Fibroblast of villous mesenchyme (primary cell): ENCODE measurements around the gene ALDH4A1. TPM values are rescaled to one million over a fixed set of nuclear protein-coding genes. Genes with fewer than 3 reads are reported as not detected.

Experiments used
- DNase-seq: peaks from one replicate; pipeline ENCODE4 v3.0.0-alpha.2; 2010; ENCODE audit warnings: low read depth
- H3K4me3 ChIP-seq: 2 replicates; pipeline ENCODE4 v1.5.1; 2011; ENCODE audit warnings: low read depth, mild to moderate bottlenecking, low read length
- CTCF ChIP-seq: IDR thresholded peaks from 2 replicates; pipeline ENCODE4 v1.5.1; 2012; ENCODE audit warnings: low read depth, mild to moderate bottlenecking, low read length; ENCODE audit not compliant: insufficient read depth
- total RNA-seq: library from RNA; depleted of rRNA; stranded (reverse); fragments of >200 nt; gene quantifications from 2 replicates; pipeline ENCODE4 v1.2.3, GENCODE V29; 2012

The ALDH4A1 gene
- total RNA-seq, 1 donor: 13.0 TPM

- no peak overlapping the region for H3K4me3 ChIP-seq
- no peak for TF ChIP-seq CTCF
- no peak for DNase-seq
Measured at GRCh38 chr1:18917071-18917799, 14.9 kb upstream of the ALDH4A1 start.

- no peak overlapping the region for H3K4me3 ChIP-seq
- DNase-seq: no peak
- no peak for TF ChIP-seq CTCF
Measured at GRCh38 chr1:18915341-18915740, 13.0 kb upstream of the ALDH4A1 start.

GRCh38 chr1:18913065-18913835 is 10.9 kb upstream of the ALDH4A1 start:
- peak; percentile 84 for DNase-seq
- peak; percentile 100 for TF ChIP-seq CTCF
- H3K4me3 ChIP-seq: no peak overlapping the region

- no peak overlapping the region for H3K4me3 ChIP-seq
- DNase-seq: no peak
- no peak for TF ChIP-seq CTCF
Measured at GRCh38 chr1:18912550-18912949, 10.2 kb upstream of the ALDH4A1 start.

GRCh38 chr1:18908911-18909771 is 6.8 kb upstream of the ALDH4A1 start:
- H3K4me3 ChIP-seq: no peak overlapping the region
- DNase-seq: no peak
- no peak for TF ChIP-seq CTCF

- no peak for DNase-seq
- H3K4me3 ChIP-seq: no peak overlapping the region
- no peak for TF ChIP-seq CTCF
Measured at GRCh38 chr1:18907917-18908845, 5.8 kb upstream of the ALDH4A1 start.
